ENCODE measurements around the gene NDUFV2.
"Not testable (repeated sequence)": the region's sequence is repeated elsewhere in the genome, so short reads cannot be mapped to it uniquely, and the experiment has no call there.

NDUFV2 gene

GRCh38 chr18:9102508-9103375 is at the start of gene NDUFV2:
TSS of gene NDUFV2 (plus strand) at chr18:9102699. CDS start at chr18:9102744, 45 bp downstream.
- peak; percentile 97 for DNase-seq

- DNase-seq, result no peak
Measured at GRCh38 chr18:9053814-9054213, 48.7 kb upstream of the NDUFV2 start.

GRCh38 chr18:9055185-9055584 is 47.3 kb upstream of the NDUFV2 start:
- DNase-seq, result no peak

GRCh38 chr18:9055626-9056025 is 46.9 kb upstream of the NDUFV2 start:
- no peak for DNase-seq

GRCh38 chr18:9057646-9058045 is 44.9 kb upstream of the NDUFV2 start:
- no peak for DNase-seq

GRCh38 chr18:9058406-9058805 is 44.1 kb upstream of the NDUFV2 start:
- DNase-seq, result peak; percentile 20

GRCh38 chr18:9062418-9062751 is 40.1 kb upstream of the NDUFV2 start:
- DNase-seq, result no peak

- DNase-seq, result no peak
Measured at GRCh38 chr18:9065864-9066263, 36.6 kb upstream of the NDUFV2 start.

GRCh38 chr18:9066358-9066757 is 36.1 kb upstream of the NDUFV2 start:
- no peak for DNase-seq

- no peak for DNase-seq
Measured at GRCh38 chr18:9066817-9067306, 35.6 kb upstream of the NDUFV2 start.

- no peak for DNase-seq
Measured at GRCh38 chr18:9067823-9068222, 34.7 kb upstream of the NDUFV2 start.

GRCh38 chr18:9068346-9068745 is 34.2 kb upstream of the NDUFV2 start:
- DNase-seq, result no peak

- DNase-seq, result no peak
Measured at GRCh38 chr18:9069601-9070000, 32.9 kb upstream of the NDUFV2 start.

- DNase-seq, result no peak
Measured at GRCh38 chr18:9070212-9070611, 32.3 kb upstream of the NDUFV2 start.

- peak; percentile 39 for DNase-seq
Measured at GRCh38 chr18:9079818-9080528, 22.5 kb upstream of the NDUFV2 start.

GRCh38 chr18:9081940-9082339 is 20.6 kb upstream of the NDUFV2 start:
- DNase-seq, result no peak

- DNase-seq, result no peak
Measured at GRCh38 chr18:9082711-9083510, 19.6 kb upstream of the NDUFV2 start.

- no peak for DNase-seq
Measured at GRCh38 chr18:9086015-9086414, 16.5 kb upstream of the NDUFV2 start.

- no peak for DNase-seq
Measured at GRCh38 chr18:9086624-9087023, 15.9 kb upstream of the NDUFV2 start.

GRCh38 chr18:9087144-9087543 is 15.4 kb upstream of the NDUFV2 start:
- no peak for DNase-seq

- no peak for DNase-seq
Measured at GRCh38 chr18:9088252-9088651, 14.2 kb upstream of the NDUFV2 start.

GRCh38 chr18:9088727-9089126 is 13.8 kb upstream of the NDUFV2 start:
- not testable (repeated sequence) for DNase-seq

- DNase-seq, result no peak
Measured at GRCh38 chr18:9090578-9090977, 11.9 kb upstream of the NDUFV2 start.

Measured in retina (tissue), 1 donor.